ENCODE data around the gene SPIRE1. TPM values are rescaled to one million over a fixed set of nuclear protein-coding genes. Genes with fewer than 3 reads are reported as not detected.

The SPIRE1 gene
- total and polyA plus RNA-seq, 4 experiments from 2014 or later = 1.7 to 3.0 (median 1.8) TPM; not detected in 1

- intact Hi-C loops (cut with micrococcal nuclease) = no loop called here
- Histone ChIP-seq H3K27ac (ENCODE audit: low read depth, low read length) (no peak overlapping the region), H3K36me3 (ENCODE audit: insufficient read depth, low read length) (no peaks in the 10 kb centered on the region), H3K27me3 (ENCODE audit: insufficient read depth, low read length) (no peaks in the 10 kb centered on the region), H3K9me3 (ENCODE audit: control insufficient read depth in 1 of 2, low read length in 2 of 2) (no peaks in the 10 kb centered on the region), H3K4me1 (ENCODE audit: insufficient read depth, low read length) (no peaks in the 10 kb centered on the region), H3K4me3 (ENCODE audit: low read length in 2 of 2) (no peak overlapping the region)
- Mint-ChIP-seq H3K4me3 (no peak overlapping the region), H3K27me3 (peaks cover 0 to 6% of the 10 kb centered on the region in 2 donors), H3K36me3 (no peaks in the 10 kb centered on the region), H3K9me3 (no peaks in the 10 kb centered on the region), H3K27ac (no peak overlapping the region), H3K4me1 (no peaks in the 10 kb centered on the region)
- DNase-seq = no peak
- POLR2A ChIA-PET (ENCODE audit: partially characterized antibody) = interaction anchor here (1.1 kb wide), 1 partner anchor 14 kb away, joined by 4 read pairs; no protein-coding TSS in a partner anchor
- CTCF ChIA-PET (ENCODE audit: partially characterized antibody) = no interaction called here
These were observed 72.7 kb downstream of the SPIRE1 start for GRCh38 chr18:12585218-12585617.

GRCh38 chr18:12580630-12581342, 77.1 kb downstream of the SPIRE1 start:
- ChIA-PET CTCF (ENCODE audit: partially characterized antibody) (no interaction called here), POLR2A (ENCODE audit: partially characterized antibody) (no interaction called here)
- H3K36me3 ChIP-seq (ENCODE audit: insufficient read depth, low read length) = no peaks in the 10 kb centered on the region
- Mint-ChIP-seq H3K36me3 (no peaks in the 10 kb centered on the region), H3K4me1 (no peaks in the 10 kb centered on the region), H3K9me3 (peaks cover 0 to 8% (median 1%) of the 10 kb centered on the region in 8 donors), H3K4me3 (no peak overlapping the region), H3K27me3 (peaks cover 0 to 2% of the 10 kb centered on the region in 2 donors), H3K27ac (no peak overlapping the region)
- H3K4me1 ChIP-seq (ENCODE audit: insufficient read depth, low read length) = no peaks in the 10 kb centered on the region
- H3K9me3 ChIP-seq (ENCODE audit: control insufficient read depth in 1 of 2, low read length in 2 of 2) = no peaks in the 10 kb centered on the region
- no peak overlapping the region for H3K4me3 ChIP-seq (ENCODE audit: low read length in 2 of 2)
- no peak for DNase-seq
- intact Hi-C loops (cut with micrococcal nuclease) = no loop called here
- H3K27ac ChIP-seq (ENCODE audit: low read depth, low read length) = no peak overlapping the region
- H3K27me3 ChIP-seq (ENCODE audit: insufficient read depth, low read length) = no peaks in the 10 kb centered on the region

GRCh38 chr18:12579775-12580174, 78.1 kb downstream of the SPIRE1 start:
- CTCF ChIA-PET (ENCODE audit: partially characterized antibody) = no interaction called here
- H3K9me3 Mint-ChIP-seq = peaks cover 0 to 8% (median 2%) of the 10 kb centered on the region in 8 donors
- POLR2A ChIA-PET (ENCODE audit: partially characterized antibody) = no interaction called here
- H3K27me3 Mint-ChIP-seq = peaks cover 0 to 2% of the 10 kb centered on the region in 2 donors
- H3K27ac ChIP-seq (ENCODE audit: low read depth, low read length) = no peak overlapping the region
- H3K4me3 Mint-ChIP-seq = no peak overlapping the region
- no peaks in the 10 kb centered on the region for H3K4me1 ChIP-seq (ENCODE audit: insufficient read depth, low read length)
- H3K9me3 ChIP-seq (ENCODE audit: control insufficient read depth in 1 of 2, low read length in 2 of 2) = no peaks in the 10 kb centered on the region
- H3K4me3 ChIP-seq (ENCODE audit: low read length in 2 of 2) = no peak overlapping the region
- no peaks in the 10 kb centered on the region for H3K4me1 Mint-ChIP-seq
- H3K27ac Mint-ChIP-seq = no peak overlapping the region
- no peaks in the 10 kb centered on the region for H3K27me3 ChIP-seq (ENCODE audit: insufficient read depth, low read length)
- DNase-seq = no peak
- intact Hi-C loops (cut with micrococcal nuclease) = no loop called here
- no peaks in the 10 kb centered on the region for H3K36me3 Mint-ChIP-seq
- H3K36me3 ChIP-seq (ENCODE audit: insufficient read depth, low read length) = no peaks in the 10 kb centered on the region

- no peak for DNase-seq
- no peaks in the 10 kb centered on the region for H3K4me1 ChIP-seq (ENCODE audit: insufficient read depth, low read length)
- no peak overlapping the region for H3K4me3 ChIP-seq (ENCODE audit: low read length in 2 of 2)
- no peaks in the 10 kb centered on the region for H3K4me1 Mint-ChIP-seq
- CTCF ChIA-PET (ENCODE audit: partially characterized antibody) = no interaction called here
- H3K4me3 Mint-ChIP-seq = no peak overlapping the region
- H3K27ac Mint-ChIP-seq = no peak overlapping the region
- peaks cover 0 to 5% of the 10 kb centered on the region in 2 donors for H3K27me3 Mint-ChIP-seq
- intact Hi-C loops (cut with micrococcal nuclease) = no loop called here
- no peaks in the 10 kb centered on the region for H3K27me3 ChIP-seq (ENCODE audit: insufficient read depth, low read length)
- H3K9me3 Mint-ChIP-seq = peaks cover 0 to 8% (median 2%) of the 10 kb centered on the region in 8 donors
- no peak overlapping the region for H3K27ac ChIP-seq (ENCODE audit: low read depth, low read length)
- H3K36me3 Mint-ChIP-seq = no peaks in the 10 kb centered on the region
- no peaks in the 10 kb centered on the region for H3K9me3 ChIP-seq (ENCODE audit: control insufficient read depth in 1 of 2, low read length in 2 of 2)
- POLR2A ChIA-PET (ENCODE audit: partially characterized antibody) = no interaction called here
- no peaks in the 10 kb centered on the region for H3K36me3 ChIP-seq (ENCODE audit: insufficient read depth, low read length)
These were observed 80.1 kb downstream of the SPIRE1 start for GRCh38 chr18:12577848-12578247.

GRCh38 chr18:12574494-12575185, 83.3 kb downstream of the SPIRE1 start:
- POLR2A ChIA-PET (ENCODE audit: partially characterized antibody) = no interaction called here
- H3K9me3 Mint-ChIP-seq = peaks cover 0 to 8% (median 2%) of the 10 kb centered on the region in 8 donors
- H3K27me3 Mint-ChIP-seq = peaks cover 4 to 5% of the 10 kb centered on the region in 2 donors
- no peaks in the 10 kb centered on the region for H3K36me3 Mint-ChIP-seq
- Histone ChIP-seq H3K9me3 (ENCODE audit: control insufficient read depth in 1 of 2, low read length in 2 of 2) (no peaks in the 10 kb centered on the region), H3K36me3 (ENCODE audit: insufficient read depth, low read length) (no peaks in the 10 kb centered on the region), H3K27me3 (ENCODE audit: insufficient read depth, low read length) (no peaks in the 10 kb centered on the region), H3K4me3 (ENCODE audit: low read length in 2 of 2) (no peak overlapping the region), H3K27ac (ENCODE audit: low read depth, low read length) (no peak overlapping the region), H3K4me1 (ENCODE audit: insufficient read depth, low read length) (no peaks in the 10 kb centered on the region)
- H3K4me3 Mint-ChIP-seq = no peak overlapping the region
- H3K4me1 Mint-ChIP-seq = no peaks in the 10 kb centered on the region
- H3K27ac Mint-ChIP-seq = no peak overlapping the region
- intact Hi-C loops (cut with micrococcal nuclease) = no loop called here
- CTCF ChIA-PET (ENCODE audit: partially characterized antibody) = no interaction called here
- no peak for DNase-seq

GRCh38 chr18:12571630-12572029, 86.3 kb downstream of the SPIRE1 start:
- Histone ChIP-seq H3K36me3 (ENCODE audit: insufficient read depth, low read length) (no peaks in the 10 kb centered on the region), H3K4me1 (ENCODE audit: insufficient read depth, low read length) (no peaks in the 10 kb centered on the region), H3K27me3 (ENCODE audit: insufficient read depth, low read length) (no peaks in the 10 kb centered on the region), H3K27ac (ENCODE audit: low read depth, low read length) (no peak overlapping the region), H3K4me3 (ENCODE audit: low read length in 2 of 2) (no peak overlapping the region), H3K9me3 (ENCODE audit: control insufficient read depth in 1 of 2, low read length in 2 of 2) (no peaks in the 10 kb centered on the region)
- Mint-ChIP-seq H3K27ac (no peak overlapping the region), H3K4me3 (no peak overlapping the region), H3K27me3 (peaks cover 7 to 8% of the 10 kb centered on the region in 2 donors), H3K4me1 (no peaks in the 10 kb centered on the region), H3K36me3 (no peaks in the 10 kb centered on the region), H3K9me3 (peaks cover 0 to 2% (median 0%) of the 10 kb centered on the region in 8 donors)
- no peak for DNase-seq
- intact Hi-C loops (cut with micrococcal nuclease) = no loop called here
- POLR2A ChIA-PET (ENCODE audit: partially characterized antibody) = interaction anchor here (1.0 kb wide), 1 partner anchor 14 kb away, joined by 4 read pairs; no protein-coding TSS in a partner anchor
- CTCF ChIA-PET (ENCODE audit: partially characterized antibody) = no interaction called here

- no peaks in the 10 kb centered on the region for H3K4me1 Mint-ChIP-seq
- H3K36me3 Mint-ChIP-seq = no peaks in the 10 kb centered on the region
- no peak for DNase-seq
- H3K9me3 Mint-ChIP-seq = peaks cover 0 to 5% (median under 1%) of the 10 kb centered on the region in 8 donors
- CTCF ChIA-PET (ENCODE audit: partially characterized antibody) = no interaction called here
- Histone ChIP-seq H3K27me3 (ENCODE audit: insufficient read depth, low read length) (no peaks in the 10 kb centered on the region), H3K9me3 (ENCODE audit: control insufficient read depth in 1 of 2, low read length in 2 of 2) (no peaks in the 10 kb centered on the region), H3K4me3 (ENCODE audit: low read length in 2 of 2) (no peak overlapping the region), H3K36me3 (ENCODE audit: insufficient read depth, low read length) (no peaks in the 10 kb centered on the region), H3K4me1 (ENCODE audit: insufficient read depth, low read length) (no peaks in the 10 kb centered on the region), H3K27ac (ENCODE audit: low read depth, low read length) (no peak overlapping the region)
- peaks cover 7 to 11% of the 10 kb centered on the region in 2 donors for H3K27me3 Mint-ChIP-seq
- no peak overlapping the region for H3K4me3 Mint-ChIP-seq
- intact Hi-C loops (cut with micrococcal nuclease) = no loop called here
- H3K27ac Mint-ChIP-seq = no peak overlapping the region
- POLR2A ChIA-PET (ENCODE audit: partially characterized antibody) = no interaction called here
These were observed 88.1 kb downstream of the SPIRE1 start for GRCh38 chr18:12569791-12570190.

Data from CD4-positive, alpha-beta memory T cell (primary cell).